IPS DF 4.7 (cell line): Measurements from ENCODE around the gene PLN.

Experiments
- DNase-seq: peaks from one replicate; pipeline ENCODE4 v3.0.0-alpha.2; 2013; ENCODE audit warnings: low spot score; ENCODE audit errors: extremely low read depth

The PLN gene

DNA sequence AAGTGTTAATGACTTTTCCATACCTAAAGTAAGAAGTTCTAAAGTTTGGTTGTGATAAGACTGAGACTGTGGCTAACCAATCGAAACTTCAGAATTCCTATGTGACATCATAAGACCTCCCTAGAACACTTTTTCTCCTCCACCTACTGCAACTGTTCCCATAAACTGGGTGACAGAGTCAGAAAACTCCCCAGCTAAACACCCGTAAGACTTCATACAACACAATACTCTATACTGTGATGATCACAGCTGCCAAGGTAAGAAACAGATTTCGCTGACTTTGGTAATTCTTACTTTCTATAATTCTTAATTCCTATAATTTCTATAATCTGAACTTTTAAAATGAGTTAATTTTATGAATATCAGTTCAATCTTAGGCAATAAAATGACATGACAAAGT is at the start of gene PLN:
Gene PLN (plus strand): TSS at position 161 of the 400 bp plus-strand sequence. CDS start 10,626 bp downstream, outside the sequence.
- no peak for DNase-seq

DNA sequence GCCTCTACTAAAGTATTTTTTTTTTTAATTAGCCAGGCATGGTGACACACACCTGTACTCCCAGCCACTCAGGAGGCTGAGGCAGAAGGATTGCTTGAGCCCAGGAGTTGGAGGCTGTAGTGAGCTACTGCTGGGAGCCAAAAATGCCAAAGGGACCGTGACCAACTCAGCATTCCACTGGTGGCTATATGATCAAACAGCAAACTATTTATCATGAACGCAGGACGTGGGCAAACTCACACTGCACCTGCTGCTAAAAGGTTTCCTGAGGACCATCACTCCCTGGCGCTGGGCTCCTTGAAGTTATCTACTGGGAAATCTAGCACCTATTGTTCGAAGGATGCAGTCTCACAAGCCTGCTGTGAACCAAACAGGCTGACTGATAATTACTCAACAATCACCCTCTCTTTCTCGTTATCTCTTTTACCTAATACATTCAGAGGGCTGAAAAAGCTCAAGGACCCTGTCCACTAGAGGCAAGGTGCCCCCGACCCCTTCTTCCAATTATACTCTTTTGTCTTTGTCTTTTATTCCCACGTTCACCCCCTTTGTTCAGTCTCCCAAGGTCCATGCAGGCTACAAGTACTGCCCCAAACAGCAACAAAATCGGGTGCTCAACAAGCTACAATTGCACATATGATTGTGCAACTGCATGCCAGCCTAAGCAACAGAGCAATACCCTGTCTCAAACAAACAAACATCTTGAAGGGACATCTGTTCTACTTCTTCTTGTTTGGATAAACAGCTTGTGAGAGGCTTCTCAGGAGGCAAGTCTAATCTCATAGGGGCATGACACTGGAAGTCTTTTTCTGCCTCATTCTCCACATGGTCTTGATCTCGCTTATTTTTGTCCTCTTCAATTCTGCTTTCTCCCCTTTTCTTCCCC is 47.7 kb upstream of the PLN start:
- DNase-seq = no peak

DNA sequence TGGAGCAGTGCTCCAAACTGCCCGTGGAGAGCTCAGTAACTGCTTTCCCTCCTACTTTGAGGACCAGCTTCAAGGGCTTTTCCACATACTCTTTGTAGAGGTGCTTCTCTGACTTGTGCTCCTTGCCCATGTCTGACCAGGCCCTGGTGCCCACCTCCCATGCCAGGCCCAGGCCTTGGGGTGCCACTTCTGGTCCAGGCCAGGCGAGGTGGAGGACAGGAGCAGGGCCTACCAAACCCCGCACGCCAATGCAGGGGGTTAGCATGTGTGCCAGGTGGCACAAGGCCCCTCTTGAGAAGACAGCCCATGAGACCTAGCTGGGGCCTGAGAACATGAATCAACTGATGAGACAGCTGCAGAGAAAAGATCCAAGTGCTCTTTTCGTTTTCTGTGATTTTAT is 47.0 kb upstream of the PLN start:
- DNase-seq = no peak

DNA sequence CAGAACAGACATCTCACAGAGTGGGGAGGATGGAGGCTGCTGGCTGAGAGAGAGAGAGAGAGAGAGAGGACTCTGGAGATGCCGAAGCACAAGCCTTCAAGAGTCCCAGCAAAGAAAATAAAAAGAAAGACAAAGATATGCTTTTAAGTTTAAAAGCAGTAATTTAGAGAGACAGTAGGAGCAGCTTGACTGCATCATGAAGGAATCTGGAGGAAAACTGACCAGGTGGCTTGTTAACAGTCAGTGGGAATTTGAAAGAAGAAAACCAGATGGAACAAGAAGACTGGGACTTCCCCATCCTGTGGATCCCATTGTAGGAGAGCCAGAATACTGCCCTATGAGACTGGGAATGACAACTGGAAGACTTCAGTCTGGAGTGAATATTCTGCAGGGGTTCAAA is 46.3 kb upstream of the PLN start:
- no peak for DNase-seq

DNA sequence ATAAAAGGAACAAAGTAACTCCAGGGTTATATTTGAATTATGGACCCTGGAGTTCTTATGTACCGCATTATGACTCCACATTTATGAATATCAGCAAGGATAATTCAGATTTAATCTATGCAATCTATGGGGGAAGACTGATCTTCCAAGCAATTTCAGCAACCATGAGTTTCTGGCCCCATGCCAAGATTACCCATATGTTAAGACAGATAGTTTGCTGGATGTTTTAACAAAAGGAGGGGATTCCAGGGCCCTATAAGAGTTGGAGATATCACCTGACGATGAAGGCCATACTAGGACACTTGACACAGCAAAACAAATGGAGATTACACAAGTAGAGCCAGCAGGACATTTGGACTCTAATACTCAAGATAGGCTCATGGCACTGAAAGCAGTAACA is 45.9 kb upstream of the PLN start:
- no peak for DNase-seq

DNA sequence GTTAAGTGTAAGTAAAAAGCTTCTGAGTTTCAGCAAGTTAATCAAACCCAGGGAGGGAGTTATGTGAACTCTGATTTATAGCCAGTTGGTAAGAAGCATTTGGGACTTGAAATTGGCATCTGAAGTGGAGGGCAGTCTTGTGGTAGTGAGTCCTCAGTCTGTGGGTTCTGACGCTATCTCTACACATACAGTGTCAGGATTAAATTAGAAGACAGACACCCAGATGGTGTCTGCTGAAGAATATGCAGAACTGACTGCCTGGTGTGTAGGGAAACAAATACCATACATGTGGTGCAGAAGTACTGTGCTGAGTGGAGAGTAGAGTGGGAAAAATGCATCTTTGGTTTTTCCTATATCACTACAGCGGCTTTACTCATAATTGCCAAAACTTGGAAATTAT is 43.5 kb upstream of the PLN start:
- DNase-seq = no peak

DNA sequence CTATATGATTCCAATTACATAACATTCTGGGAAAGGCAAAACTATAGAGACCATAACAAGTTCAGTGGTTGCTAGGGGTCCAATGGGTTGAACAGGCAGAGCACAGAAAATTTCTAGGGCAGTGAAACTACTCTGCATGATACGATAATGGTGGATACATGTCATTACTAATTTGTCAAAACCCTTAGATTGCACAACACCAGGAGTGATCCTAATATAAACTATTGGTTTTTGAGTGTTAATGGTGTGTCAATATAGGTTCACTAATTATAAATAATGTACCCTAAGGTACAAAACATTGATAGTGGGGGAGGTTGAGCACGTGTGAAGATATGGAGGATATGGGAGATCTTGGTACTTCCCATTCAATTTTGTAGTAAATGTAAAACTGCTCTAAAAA is 42.4 kb upstream of the PLN start:
- DNase-seq = no peak

DNA sequence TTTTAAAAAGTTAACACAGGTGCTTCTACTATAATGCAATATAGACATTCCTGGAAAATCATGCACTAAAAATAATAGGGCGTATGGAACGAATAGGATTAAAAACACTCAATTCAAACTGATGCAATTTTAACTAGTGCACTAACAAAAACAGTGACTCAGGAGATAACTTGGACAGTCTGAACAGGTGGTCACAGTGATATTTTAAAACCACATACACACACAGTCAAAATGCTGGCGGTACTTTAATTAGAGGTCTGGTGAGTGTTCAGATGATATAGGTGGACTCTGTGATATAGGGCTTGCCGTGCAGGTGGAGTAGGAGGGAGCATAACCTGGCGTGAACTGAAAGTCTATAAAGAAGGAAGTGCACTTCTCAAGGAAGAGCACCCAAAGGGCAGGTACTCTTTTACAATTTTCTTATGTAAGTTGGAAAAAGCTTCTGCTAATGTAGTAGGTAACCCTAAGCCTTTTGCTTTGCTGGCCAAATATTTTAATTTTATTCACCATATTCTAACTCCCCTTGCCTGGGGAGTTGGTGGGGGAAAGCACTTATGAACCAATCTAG is 41.9 kb upstream of the PLN start:
- no peak for DNase-seq

DNA sequence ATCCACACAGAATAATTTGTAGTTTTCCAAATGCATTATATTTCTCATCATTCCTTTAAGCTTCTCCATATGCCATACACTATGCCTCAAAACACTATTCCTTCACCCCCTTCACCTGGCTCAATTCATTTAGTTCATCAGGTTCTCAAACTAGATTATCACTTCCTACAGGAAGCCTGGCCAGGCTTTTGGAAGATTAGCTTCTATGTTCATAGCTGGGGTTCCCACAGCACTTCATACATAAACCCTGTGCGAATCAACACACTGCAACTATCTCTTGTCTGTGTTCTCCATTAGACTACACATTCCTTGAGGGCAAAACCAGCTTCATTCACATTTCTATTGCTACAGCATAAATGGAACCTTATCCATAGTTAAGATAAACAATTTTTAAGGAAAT is 40.5 kb upstream of the PLN start:
- DNase-seq = no peak

DNA sequence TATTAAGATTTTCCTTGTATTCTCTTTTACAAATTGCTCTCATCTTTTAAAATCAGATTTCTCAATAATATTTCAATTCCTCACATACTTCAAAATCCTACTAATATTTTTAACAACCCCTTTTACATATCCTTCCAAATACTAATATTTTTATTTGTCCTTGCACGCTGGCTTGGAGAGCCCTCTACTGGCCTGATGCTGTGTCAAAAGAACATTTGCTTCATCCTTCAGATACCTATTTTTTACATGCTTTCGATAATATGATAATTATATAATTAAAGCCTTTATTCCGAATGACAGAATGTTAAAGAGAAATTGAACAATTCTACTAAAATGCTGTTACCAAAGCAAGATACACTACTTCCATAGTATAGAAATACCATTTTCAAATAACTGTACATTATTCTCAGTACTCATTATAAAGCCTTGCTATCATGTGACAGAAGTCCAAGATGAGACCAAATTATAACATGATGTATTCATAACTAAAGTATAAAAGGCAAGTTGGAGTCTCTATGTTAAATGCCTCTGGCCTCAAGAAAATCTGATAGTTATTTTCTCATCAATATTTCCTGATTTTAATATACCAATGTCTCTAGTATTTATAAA is 39.0 kb upstream of the PLN start:
- no peak for DNase-seq

DNA sequence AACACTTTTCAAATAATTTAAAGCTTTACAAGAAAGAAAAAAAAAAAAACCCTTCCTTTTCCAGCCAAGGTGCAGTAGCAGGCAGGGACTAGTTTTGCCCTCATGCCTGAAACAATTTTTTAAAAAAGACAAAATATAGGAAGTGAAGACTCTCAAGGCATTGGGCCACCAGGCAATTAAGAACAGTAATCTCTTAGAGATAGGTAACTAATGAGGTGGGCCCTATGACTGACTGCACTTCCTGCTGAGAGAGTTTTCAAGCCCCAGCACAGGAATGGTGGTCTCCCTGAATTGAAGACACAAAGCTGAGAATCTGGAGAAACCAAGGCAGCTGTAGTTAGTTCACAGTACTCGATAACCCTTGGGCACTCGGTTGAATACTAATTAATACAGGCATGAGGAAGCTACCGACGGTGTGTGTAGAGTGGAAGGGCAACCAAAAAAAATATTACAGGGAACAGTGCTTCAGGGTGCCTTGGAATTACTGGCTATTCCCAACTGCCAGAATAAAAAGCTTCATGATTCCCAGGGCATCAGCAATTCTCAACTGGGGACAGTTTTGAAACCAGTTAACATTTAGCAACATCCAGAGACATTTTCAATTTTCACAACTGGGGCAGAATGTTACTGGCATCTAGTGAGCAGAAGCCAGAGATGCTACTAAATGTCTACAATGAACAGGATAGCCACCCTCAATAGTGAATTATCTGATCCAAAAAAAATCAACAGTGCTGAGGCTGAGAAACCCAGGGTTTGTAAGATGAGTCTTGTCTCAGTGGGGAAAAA is 36.0 kb upstream of the PLN start:
- DNase-seq = no peak

DNA sequence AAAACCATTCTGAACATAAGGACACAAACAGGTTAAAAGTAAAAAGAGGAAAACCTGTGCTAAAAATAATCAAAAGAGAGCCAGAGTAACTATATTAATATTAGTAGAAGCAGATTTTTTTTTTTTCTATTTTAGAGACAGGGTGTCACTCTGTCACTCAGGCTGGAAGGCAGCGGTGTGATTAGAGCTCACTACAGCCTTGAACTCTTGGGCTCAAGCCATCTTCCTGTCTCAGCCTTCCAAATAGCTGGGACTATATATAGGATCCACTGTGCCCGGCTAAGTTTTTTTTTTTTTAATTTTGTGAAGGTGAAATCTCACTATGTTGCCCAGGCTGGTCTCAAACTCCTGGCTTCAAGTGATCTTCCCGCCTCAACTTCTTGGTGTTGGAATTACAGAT is 33.4 kb upstream of the PLN start:
- no peak for DNase-seq

DNA sequence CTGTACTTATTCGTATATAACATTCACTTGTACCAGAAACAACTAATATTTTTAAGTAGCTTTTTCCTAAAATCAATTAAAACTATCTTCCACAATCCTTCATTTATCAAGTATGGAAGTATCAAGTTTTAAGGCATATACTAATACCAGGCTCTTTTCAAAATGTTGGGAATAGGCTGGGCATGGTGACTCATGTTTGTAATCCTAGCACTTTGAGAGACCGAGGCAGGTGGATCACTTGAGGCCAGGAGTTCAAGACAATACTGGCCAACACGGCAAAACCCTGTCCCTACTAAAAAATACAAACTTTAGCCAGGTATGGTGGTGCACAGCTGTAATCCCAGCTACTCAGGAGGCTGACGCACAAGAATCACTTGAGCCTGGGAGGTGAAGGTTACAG is 25.7 kb upstream of the PLN start:
- no peak for DNase-seq

DNA sequence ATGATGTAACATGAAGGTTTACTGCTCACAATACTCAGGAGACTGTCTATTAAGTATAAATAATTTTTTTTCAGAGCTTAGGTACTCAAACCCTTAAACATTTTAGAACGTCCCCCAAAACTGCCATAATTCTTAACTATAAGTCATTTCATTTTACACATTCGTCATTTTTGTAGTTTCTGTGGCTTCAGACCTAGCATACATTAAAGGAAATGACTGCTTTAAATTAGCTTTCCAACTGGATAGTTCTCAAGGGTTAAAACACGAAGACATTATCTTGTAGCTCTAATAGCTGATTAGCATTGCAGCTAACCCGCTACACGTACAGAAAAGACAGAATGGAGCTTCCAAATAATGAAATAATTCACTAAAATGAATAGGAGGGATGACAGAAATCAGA is 24.9 kb upstream of the PLN start:
- no peak for DNase-seq

DNA sequence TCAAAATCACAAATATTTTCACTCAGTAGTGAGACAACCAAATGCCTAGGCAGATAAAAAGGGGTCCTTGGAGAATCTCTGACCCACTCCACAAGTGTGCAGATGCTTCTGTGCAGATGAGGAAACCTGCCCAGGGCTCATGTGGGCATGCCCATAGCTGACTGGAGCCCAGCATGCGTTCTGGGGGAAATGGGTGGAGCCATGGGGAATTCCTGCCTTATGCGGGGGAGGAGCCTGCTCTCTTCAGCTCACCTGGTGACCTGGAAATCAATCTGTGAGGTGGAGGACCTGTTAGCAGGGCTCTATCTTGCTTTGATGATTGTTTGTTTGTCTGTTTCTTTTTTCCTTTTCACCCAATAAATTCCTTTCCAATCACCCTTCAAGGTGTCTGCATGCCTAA is 23.4 kb upstream of the PLN start:
- DNase-seq = peak; percentile 9

DNA sequence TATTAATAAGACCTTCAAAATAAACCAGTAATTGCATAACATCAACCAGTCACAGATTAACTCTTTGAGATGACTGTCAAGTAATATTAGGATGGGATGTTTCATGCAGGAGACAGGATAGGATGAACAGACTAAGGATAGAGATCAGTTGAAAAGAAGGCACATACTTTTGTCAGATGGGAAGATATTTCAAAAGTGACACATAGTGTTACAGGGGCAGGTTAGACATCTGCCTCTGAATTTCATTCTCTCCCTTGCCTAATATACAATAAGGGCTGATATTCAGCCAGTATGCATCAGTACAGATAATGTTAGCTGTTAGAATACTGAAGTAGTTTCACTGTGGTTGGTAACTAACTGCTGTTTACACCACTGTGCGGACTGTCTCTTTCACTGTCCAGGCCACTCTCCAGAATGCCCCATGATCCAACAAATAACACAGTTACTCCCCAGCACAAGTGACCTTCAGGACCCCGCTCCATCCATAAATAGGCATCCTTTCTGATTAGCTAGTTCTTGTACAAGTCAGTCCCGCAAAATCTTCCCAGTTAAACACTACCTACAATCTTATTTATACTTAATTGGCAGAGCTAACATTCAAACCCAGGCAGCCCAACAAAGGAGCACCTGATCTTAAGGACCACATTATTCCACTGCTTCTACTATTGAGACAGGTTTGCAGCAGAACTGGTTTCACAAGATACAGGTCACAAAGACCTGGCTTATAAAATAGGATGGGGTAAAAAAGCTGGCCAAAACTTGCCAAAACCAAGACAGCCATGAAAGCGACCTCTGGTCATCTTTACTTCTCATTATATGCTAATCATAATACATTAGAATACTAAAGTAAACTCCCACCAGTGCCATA is 21.9 kb upstream of the PLN start:
- DNase-seq = no peak

DNA sequence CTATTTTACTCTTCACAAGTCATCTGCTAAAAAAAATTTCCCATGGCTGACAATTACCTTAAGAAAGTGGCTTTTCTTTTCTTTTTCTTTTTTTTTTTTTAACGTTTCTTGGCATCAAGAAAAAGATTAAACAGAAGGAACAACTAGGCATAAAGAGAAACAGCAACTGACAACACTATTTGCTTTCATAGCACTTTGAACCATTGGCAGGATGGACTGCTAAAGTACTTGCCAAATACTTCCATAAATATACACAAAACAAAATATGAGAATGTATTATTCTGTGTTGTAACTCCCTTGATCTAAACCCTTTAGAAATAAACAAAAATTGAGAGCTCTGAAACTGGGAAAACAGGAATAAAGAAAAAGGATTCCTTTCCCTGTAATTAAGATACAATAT is 20.0 kb upstream of the PLN start:
- no peak for DNase-seq

DNA sequence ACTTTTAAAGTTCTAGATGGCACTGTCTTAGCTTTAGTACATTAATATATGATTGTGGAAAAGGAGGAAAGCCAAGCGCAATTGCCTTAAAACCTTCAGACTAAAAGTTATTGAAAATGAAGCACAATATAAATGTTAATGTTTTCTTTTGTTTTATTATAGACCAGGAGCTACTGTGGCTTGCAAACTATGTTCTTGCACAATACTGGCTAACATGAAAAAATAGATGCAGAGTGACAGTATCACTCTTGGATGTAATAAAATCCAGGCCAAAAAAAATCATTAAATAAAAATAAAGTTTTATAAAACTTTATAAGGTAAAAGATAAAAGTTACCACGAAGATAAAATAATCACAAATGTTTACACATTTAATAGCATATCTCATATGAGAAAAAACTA is 18.3 kb upstream of the PLN start:
- no peak for DNase-seq

DNA sequence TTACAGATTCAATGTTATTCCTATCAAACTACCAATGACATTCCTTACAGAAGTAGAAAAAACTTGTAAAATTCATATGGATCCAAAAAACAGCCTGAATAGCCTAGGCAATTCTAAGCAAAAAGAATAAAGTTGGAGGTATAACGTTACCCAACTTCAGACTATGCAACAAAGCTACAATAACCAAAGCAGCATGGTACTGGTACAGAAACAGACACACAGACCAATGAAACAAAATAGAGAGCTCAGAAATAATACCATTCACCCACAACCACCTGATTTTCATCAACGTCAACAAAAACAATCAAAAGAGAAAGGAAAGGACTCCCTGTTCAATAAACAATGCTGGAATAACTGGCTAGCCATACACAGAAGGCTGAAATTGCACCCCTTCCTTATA is 17.2 kb upstream of the PLN start:
- no peak for DNase-seq

DNA sequence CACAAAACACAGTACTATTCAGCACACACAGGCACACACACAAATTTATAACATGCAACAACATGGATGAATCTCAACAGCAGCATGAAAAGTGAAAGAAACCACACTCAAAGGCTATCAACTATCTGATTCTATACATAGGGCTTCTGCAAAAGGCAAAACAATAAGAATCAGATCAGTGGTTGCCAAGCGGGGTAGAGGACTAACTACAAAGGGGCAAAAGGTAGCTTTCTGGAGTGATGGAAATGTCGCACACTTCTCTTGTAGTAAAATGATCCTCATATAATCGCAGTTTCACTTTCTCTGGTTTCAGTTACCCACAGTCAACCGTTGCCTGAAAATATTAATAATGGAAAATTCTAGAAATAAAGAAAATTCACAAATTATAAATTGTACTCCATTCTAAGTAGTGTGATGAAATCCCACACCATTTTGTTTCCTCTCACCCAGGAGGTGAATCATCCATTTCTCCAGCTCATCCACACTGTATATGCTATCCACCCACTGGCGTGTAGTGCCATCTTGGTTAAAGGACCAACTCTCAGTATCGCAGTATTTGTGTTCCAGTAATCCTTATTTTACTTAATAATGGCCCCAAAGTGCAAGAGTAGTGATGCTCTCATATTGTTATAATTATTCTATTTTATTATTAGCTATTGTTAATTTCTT is 12.8 kb upstream of the PLN start:
- DNase-seq = no peak

DNA sequence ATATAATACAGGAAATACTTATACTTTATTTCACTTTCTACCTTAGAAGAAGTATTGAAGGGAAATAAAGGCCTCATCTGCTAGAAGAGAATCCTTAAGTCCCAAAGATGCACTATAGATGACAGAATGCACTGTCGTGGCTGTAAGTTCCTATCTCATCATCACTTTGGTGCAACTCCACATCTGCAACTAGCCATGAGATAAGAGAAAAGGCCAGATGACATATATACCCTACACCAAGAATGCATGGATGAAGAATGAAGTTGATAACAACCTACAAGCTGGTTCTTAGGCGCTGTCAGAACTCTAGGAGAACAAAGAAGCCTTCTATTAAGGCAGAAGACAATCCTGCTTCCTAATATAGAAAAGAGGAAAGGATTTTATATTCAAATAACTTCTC is 11.6 kb upstream of the PLN start:
- no peak for DNase-seq
